ENCODE measurements around the gene GRM3.

GRCh38 chr7:86786376-86786775, 142.7 kb downstream of the GRM3 start:
- TF ChIP-seq GABPA (IDR thresholded peaks at IDR 0.05; ENCODE audit: low read depth), result no peak
- TF ChIP-seq, protein P1, sequence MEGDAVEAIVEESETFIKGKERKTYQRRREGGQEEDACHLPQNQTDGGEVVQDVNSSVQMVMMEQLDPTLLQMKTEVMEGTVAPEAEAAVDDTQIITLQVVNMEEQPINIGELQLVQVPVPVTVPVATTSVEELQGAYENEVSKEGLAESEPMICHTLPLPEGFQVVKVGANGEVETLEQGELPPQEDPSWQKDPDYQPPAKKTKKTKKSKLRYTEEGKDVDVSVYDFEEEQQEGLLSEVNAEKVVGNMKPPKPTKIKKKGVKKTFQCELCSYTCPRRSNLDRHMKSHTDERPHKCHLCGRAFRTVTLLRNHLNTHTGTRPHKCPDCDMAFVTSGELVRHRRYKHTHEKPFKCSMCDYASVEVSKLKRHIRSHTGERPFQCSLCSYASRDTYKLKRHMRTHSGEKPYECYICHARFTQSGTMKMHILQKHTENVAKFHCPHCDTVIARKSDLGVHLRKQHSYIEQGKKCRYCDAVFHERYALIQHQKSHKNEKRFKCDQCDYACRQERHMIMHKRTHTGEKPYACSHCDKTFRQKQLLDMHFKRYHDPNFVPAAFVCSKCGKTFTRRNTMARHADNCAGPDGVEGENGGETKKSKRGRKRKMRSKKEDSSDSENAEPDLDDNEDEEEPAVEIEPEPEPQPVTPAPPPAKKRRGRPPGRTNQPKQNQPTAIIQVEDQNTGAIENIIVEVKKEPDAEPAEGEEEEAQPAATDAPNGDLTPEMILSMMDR (IDR thresholded peaks at IDR 0.05; ENCODE audit: insufficient read depth, low read length), result no peak
